Stimulated activated CD4-positive, alpha-beta T cell treated with anti-CD3 and anti-CD28 coated beads, Interleukin-1b, Interleukin-23, amount 100 ng/mL, for 1 hour (primary cell): ENCODE results near the gene NELL2.
"Not testable (repeated sequence)": the region's sequence is repeated elsewhere in the genome, so short reads cannot be mapped to it uniquely, and the experiment has no call there.

Experiments
- DNase-seq, 2 donors: peaks; one replicate each; pipeline ENCODE4 v3.0.0-alpha.2; 2020; ENCODE audit warnings: low read depth in 2 of 2

Gene NELL2

GRCh38 chr12:44779766-44780165, 96.3 kb downstream of the NELL2 start:
- DNase-seq: no peak

- no peak for DNase-seq
These were observed 97.3 kb downstream of the NELL2 start for GRCh38 chr12:44778863-44779262.

GRCh38 chr12:44777044-44777443, 99.1 kb downstream of the NELL2 start:
- DNase-seq: no peak

GRCh38 chr12:44775901-44776300, 100.2 kb downstream of the NELL2 start:
- no peak for DNase-seq

- DNase-seq: peak; percentile 14 to 45
These were observed 101.2 kb downstream of the NELL2 start for GRCh38 chr12:44774815-44775411.

GRCh38 chr12:44771485-44772021, 104.6 kb downstream of the NELL2 start:
- no peak for DNase-seq

GRCh38 chr12:44765796-44766195, 110.3 kb downstream of the NELL2 start:
- DNase-seq: no peak

- no peak for DNase-seq
These were observed 113.1 kb downstream of the NELL2 start for GRCh38 chr12:44763021-44763420.

- DNase-seq: no peak
These were observed 116.8 kb downstream of the NELL2 start for GRCh38 chr12:44759289-44759688.

GRCh38 chr12:44750468-44750867, 125.6 kb downstream of the NELL2 start:
- no peak for DNase-seq

GRCh38 chr12:44749566-44749965, 126.5 kb downstream of the NELL2 start:
- no peak for DNase-seq

- no peak for DNase-seq
These were observed 127.1 kb downstream of the NELL2 start for GRCh38 chr12:44748950-44749468.

GRCh38 chr12:44741292-44741980, 134.7 kb downstream of the NELL2 start:
- not testable (repeated sequence) for DNase-seq

GRCh38 chr12:44738051-44738450, 138.1 kb downstream of the NELL2 start:
- DNase-seq: no peak

GRCh38 chr12:44728566-44728965, 147.5 kb downstream of the NELL2 start:
- DNase-seq: no peak

GRCh38 chr12:44720265-44720664, 155.8 kb downstream of the NELL2 start:
- no peak for DNase-seq

- no peak for DNase-seq
These were observed 158.5 kb downstream of the NELL2 start for GRCh38 chr12:44717612-44718011.

GRCh38 chr12:44716711-44717110, 159.4 kb downstream of the NELL2 start:
- DNase-seq: no peak

- DNase-seq: no peak
These were observed 164.4 kb downstream of the NELL2 start for GRCh38 chr12:44711736-44712135.

- DNase-seq: no peak
These were observed 166.9 kb downstream of the NELL2 start for GRCh38 chr12:44709166-44709565.

- DNase-seq: no peak
These were observed 167.9 kb downstream of the NELL2 start for GRCh38 chr12:44708218-44708617.

GRCh38 chr12:44703182-44703910, 172.8 kb downstream of the NELL2 start:
- no peak for DNase-seq
